Liver (tissue), 9 donors: ENCODE data around the gene PSMC3. TPM values are rescaled to one million over a fixed set of nuclear protein-coding genes. Genes with fewer than 3 reads are reported as not detected.
A peak's percentile ranks its signal among the peaks of the same experiment; 100 is the strongest.

ENCODE experiments used
- DNase-seq: peaks from one replicate; pipeline ENCODE4 v3.0.0-alpha.2; 2017; ENCODE audit warnings: low spot score
- H3K27ac ChIP-seq, 2 donors: one replicate each; pipeline ENCODE4 v1.7.0; 2013; ENCODE audit warnings: inconsistent platforms in 2 of 2, low read length in 2 of 2, control low read depth in 1 of 2, low read depth in 1 of 2, mild to moderate bottlenecking in 1 of 2
- H3K27me3 ChIP-seq, 4 donors: one replicate each; pipeline versions ENCODE4 v1.6.1 to v1.7.0; 2013; ENCODE audit warnings: low read length in 3 of 4, inconsistent platforms in 1 of 4, mild to moderate bottlenecking in 1 of 4, moderate library complexity in 1 of 4; ENCODE audit not compliant: control insufficient read depth in 4 of 4, insufficient read depth in 4 of 4
- H3K36me3 ChIP-seq, 4 donors: one replicate each; pipeline versions ENCODE4 v1.6.1 to v1.7.0; 2013; ENCODE audit warnings: low read length in 3 of 4, mild to moderate bottlenecking in 3 of 4, low read depth in 1 of 4, moderate library complexity in 1 of 4; ENCODE audit not compliant: control insufficient read depth in 4 of 4, insufficient read depth in 3 of 4
- H3K4me1 ChIP-seq, 4 donors: one replicate each; pipeline versions ENCODE4 v1.6.1 to v1.7.0; 2013; ENCODE audit warnings: low read length in 3 of 4, mild to moderate bottlenecking in 3 of 4, moderate library complexity in 1 of 4; ENCODE audit not compliant: control insufficient read depth in 4 of 4, insufficient read depth in 4 of 4
- H3K4me3 ChIP-seq, 3 donors: one replicate each; pipeline versions ENCODE4 v1.6.1 to v1.7.0; 2013; ENCODE audit warnings: low read length in 3 of 3, control low read depth in 1 of 3, low read depth in 1 of 3, mild to moderate bottlenecking in 1 of 3
- H3K9ac ChIP-seq, 2 donors: one replicate each; pipeline ENCODE4 v1.7.0; 2013; ENCODE audit warnings: low read length in 2 of 2, mild to moderate bottlenecking in 2 of 2, moderate library complexity in 2 of 2, control low read depth in 1 of 2, low read depth in 1 of 2
- H3K9me3 ChIP-seq, 4 donors: one replicate each; pipeline versions ENCODE4 v1.6.1 to v1.7.0; 2013; ENCODE audit warnings: low read length in 3 of 4; ENCODE audit not compliant: control insufficient read depth in 4 of 4
- EGR1 ChIP-seq, 2 donors: IDR thresholded peaks; 2 replicates each; pipeline ENCODE4 v1.6.1; 2016 to 2018; ENCODE audit warnings: antibody characterized with exemption in 2 of 2, low read depth in 2 of 2
- FOXA1 ChIP-seq: IDR thresholded peaks from 2 replicates; pipeline ENCODE4 v1.6.1; 2016; ENCODE audit warnings: antibody characterized with exemption
- GABPA ChIP-seq, 2 donors: IDR thresholded peaks in 1 of 2; conservative IDR thresholded peaks in 1 of 2; 2 replicates each; pipeline ENCODE4 v1.6.1; 2016; ENCODE audit warnings: antibody characterized with exemption in 2 of 2, mild to moderate bottlenecking in 1 of 2, moderate library complexity in 1 of 2
- HNF4A ChIP-seq, 2 donors: conservative IDR thresholded peaks; 2 replicates each; pipeline ENCODE4 v1.6.1; 2016; ENCODE audit warnings: antibody characterized with exemption in 2 of 2, mild to moderate bottlenecking in 2 of 2
- HNF4G ChIP-seq: IDR thresholded peaks from 2 replicates; pipeline ENCODE4 v1.6.1; 2016; ENCODE audit warnings: antibody characterized with exemption
- NR2F2 ChIP-seq: IDR thresholded peaks from 2 replicates; pipeline ENCODE4 v1.6.1; 2016; ENCODE audit warnings: antibody characterized with exemption
- RAD21 ChIP-seq, 2 donors: IDR thresholded peaks; 2 replicates each; pipeline ENCODE4 v1.6.1; 2016; ENCODE audit warnings: antibody characterized with exemption in 2 of 2, mild to moderate bottlenecking in 2 of 2
- RXRA ChIP-seq, 2 donors: IDR thresholded peaks; 2 replicates each; pipeline ENCODE4 v1.6.1; 2017 to 2018; ENCODE audit warnings: antibody characterized with exemption in 2 of 2, mild to moderate bottlenecking in 1 of 2
- WGBS: extraction: QIAGEN DNeasy Blood & Tissue Kit; methylation state at CpG from one replicate; pipeline ENCODE4 v1.1.7; 2013; 5-methylcytosine and 5-hydroxymethylcytosine counted together
- polyA plus RNA-seq, 2 donors: library from polyadenylated mRNA; stranded (reverse) in 1 of 2; unstranded in 1 of 2; fragments of 200-250 nt in 1 of 2; fragments of >200 nt in 1 of 2; fragmentation: Nextera tagmentation in 1 of 2; extraction: Ambion mirVana in 1 of 2; gene quantifications; one replicate each; pipeline versions ENCODE4 v1.2.1 to v1.2.3, GENCODE V29; 2013 to 2015
- total RNA-seq, 2 donors: library from RNA; depleted of rRNA; stranded (reverse); fragments of >200 nt; gene quantifications; one replicate each; pipeline ENCODE4 v1.2.3, GENCODE V29; 2014
- TF ChIP-seq, protein P1 (sequence below): IDR thresholded peaks from 2 replicates; pipeline ENCODE4 v1.6.1; 2016; ENCODE audit warnings: antibody characterized with exemption
- TF ChIP-seq, protein P2 (sequence below): fragments of 150-350 bp; IDR thresholded peaks from 2 replicates; pipeline ENCODE4 v1.5.1; 2017; ENCODE audit warnings: improper control_type of control experiment, low read depth, low read length; ENCODE audit not compliant: missing input control
- TF ChIP-seq, protein P3 (sequence below): IDR thresholded peaks from 2 replicates; pipeline ENCODE4 v1.6.1; 2016; ENCODE audit warnings: antibody characterized with exemption, mild to moderate bottlenecking
- TF ChIP-seq, protein P4 (sequence below): IDR thresholded peaks from 2 replicates; pipeline ENCODE4 v1.6.1; 2016; ENCODE audit warnings: antibody characterized with exemption
- TF ChIP-seq, protein P5 (sequence below): IDR thresholded peaks from 2 replicates; pipeline ENCODE4 v1.6.1; 2016; ENCODE audit warnings: antibody characterized with exemption
- donor health status: healthy.
- donor health status: healthy.
- donor health status: healthy.
- donor health status: healthy.
- donor health status: healthy.

Gene PSMC3
- total and polyA plus RNA-seq, 4 donors, result 58.0 to 110 (median 103) TPM

DNA sequence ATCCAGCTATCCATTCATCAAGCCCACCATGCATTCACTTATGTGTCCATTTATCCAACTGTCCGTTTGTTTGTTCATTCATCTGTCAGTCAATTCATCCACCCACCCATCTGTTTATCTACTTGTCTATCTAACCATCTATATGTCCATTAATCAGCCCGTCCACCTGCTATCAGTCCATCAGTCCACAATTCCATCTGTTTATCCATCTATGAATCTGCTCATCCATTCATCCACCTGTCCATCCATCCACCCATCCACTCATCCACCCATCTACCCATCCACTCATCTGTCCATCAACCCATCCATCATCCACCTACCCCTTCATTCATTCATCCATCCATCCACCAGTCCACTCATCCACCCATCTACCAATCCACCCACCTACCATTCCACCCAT, 46.9 kb downstream of the PSMC3 start:
- H3K27ac ChIP-seq, result no peak overlapping the region
- WGBS, result 89% methylated on average over 2 of the region's 2 CpGs

DNA sequence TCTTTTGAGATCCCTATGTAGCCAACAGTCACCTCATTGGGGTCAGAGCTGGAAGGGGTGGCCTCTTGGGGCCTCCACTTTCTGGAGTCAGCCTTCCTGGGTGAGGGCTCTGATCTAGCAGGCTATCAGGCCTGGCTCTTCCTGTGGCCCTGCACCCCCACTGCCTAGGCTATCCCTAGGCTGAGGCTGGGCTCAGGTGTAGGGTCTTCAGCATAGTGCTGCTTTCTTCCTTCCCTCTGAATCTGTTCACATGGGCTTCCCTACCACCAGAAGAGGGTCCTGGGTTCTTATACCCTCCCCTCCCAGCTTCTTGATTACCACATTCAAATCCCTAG, 47.4 kb downstream of the PSMC3 start:
- Histone ChIP-seq H3K9me3 (no peaks in the 10 kb centered on the region), H3K4me3 (no peak overlapping the region), H3K27me3 (no peaks in the 10 kb centered on the region), H3K9ac (no peak overlapping the region), H3K36me3 (no peaks in the 10 kb centered on the region), H3K27ac (peak overlapping the region; percentile 14 to 72), H3K4me1 (peaks cover 0 to 3% (median 2%) of the 10 kb centered on the region in 4 donors)
- DNase-seq, result no peak
- TF ChIP-seq RAD21 (IDR thresholded peaks at IDR 0.05) (no peak), HNF4G (no peak), HNF4A (conservative IDR thresholded peaks at IDR 0.05) (no peak), NR2F2 (no peak), FOXA1 (no peak)
- TF ChIP-seq, protein P1, sequence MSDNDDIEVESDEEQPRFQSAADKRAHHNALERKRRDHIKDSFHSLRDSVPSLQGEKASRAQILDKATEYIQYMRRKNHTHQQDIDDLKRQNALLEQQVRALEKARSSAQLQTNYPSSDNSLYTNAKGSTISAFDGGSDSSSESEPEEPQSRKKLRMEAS, result no peak
- TF ChIP-seq, protein P2, sequence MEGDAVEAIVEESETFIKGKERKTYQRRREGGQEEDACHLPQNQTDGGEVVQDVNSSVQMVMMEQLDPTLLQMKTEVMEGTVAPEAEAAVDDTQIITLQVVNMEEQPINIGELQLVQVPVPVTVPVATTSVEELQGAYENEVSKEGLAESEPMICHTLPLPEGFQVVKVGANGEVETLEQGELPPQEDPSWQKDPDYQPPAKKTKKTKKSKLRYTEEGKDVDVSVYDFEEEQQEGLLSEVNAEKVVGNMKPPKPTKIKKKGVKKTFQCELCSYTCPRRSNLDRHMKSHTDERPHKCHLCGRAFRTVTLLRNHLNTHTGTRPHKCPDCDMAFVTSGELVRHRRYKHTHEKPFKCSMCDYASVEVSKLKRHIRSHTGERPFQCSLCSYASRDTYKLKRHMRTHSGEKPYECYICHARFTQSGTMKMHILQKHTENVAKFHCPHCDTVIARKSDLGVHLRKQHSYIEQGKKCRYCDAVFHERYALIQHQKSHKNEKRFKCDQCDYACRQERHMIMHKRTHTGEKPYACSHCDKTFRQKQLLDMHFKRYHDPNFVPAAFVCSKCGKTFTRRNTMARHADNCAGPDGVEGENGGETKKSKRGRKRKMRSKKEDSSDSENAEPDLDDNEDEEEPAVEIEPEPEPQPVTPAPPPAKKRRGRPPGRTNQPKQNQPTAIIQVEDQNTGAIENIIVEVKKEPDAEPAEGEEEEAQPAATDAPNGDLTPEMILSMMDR, result no peak
- TF ChIP-seq, protein P3, sequence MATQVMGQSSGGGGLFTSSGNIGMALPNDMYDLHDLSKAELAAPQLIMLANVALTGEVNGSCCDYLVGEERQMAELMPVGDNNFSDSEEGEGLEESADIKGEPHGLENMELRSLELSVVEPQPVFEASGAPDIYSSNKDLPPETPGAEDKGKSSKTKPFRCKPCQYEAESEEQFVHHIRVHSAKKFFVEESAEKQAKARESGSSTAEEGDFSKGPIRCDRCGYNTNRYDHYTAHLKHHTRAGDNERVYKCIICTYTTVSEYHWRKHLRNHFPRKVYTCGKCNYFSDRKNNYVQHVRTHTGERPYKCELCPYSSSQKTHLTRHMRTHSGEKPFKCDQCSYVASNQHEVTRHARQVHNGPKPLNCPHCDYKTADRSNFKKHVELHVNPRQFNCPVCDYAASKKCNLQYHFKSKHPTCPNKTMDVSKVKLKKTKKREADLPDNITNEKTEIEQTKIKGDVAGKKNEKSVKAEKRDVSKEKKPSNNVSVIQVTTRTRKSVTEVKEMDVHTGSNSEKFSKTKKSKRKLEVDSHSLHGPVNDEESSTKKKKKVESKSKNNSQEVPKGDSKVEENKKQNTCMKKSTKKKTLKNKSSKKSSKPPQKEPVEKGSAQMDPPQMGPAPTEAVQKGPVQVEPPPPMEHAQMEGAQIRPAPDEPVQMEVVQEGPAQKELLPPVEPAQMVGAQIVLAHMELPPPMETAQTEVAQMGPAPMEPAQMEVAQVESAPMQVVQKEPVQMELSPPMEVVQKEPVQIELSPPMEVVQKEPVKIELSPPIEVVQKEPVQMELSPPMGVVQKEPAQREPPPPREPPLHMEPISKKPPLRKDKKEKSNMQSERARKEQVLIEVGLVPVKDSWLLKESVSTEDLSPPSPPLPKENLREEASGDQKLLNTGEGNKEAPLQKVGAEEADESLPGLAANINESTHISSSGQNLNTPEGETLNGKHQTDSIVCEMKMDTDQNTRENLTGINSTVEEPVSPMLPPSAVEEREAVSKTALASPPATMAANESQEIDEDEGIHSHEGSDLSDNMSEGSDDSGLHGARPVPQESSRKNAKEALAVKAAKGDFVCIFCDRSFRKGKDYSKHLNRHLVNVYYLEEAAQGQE, result no peak

More for the DNA sequence above, 46.9 kb downstream of the PSMC3 start:
- Histone ChIP-seq H3K9me3 (no peaks in the 10 kb centered on the region), H3K27me3 (no peaks in the 10 kb centered on the region), H3K4me3 (no peak overlapping the region), H3K4me1 (peaks cover 0 to 3% (median 2%) of the 10 kb centered on the region in 4 donors), H3K9ac (no peak overlapping the region), H3K36me3 (no peaks in the 10 kb centered on the region)
- DNase-seq, result no peak
- TF ChIP-seq GABPA (IDR thresholded peaks at IDR 0.05 in 1 of 2, conservative IDR thresholded peaks at IDR 0.05 in 1 of 2) (no peak), EGR1 (IDR thresholded peaks at IDR 0.05; ENCODE audit: low read depth in 2 of 2) (no peak), RAD21 (IDR thresholded peaks at IDR 0.05) (no peak), HNF4A (conservative IDR thresholded peaks at IDR 0.05) (no peak), RXRA (IDR thresholded peaks at IDR 0.05) (no peak)
- TF ChIP-seq, protein P4, sequence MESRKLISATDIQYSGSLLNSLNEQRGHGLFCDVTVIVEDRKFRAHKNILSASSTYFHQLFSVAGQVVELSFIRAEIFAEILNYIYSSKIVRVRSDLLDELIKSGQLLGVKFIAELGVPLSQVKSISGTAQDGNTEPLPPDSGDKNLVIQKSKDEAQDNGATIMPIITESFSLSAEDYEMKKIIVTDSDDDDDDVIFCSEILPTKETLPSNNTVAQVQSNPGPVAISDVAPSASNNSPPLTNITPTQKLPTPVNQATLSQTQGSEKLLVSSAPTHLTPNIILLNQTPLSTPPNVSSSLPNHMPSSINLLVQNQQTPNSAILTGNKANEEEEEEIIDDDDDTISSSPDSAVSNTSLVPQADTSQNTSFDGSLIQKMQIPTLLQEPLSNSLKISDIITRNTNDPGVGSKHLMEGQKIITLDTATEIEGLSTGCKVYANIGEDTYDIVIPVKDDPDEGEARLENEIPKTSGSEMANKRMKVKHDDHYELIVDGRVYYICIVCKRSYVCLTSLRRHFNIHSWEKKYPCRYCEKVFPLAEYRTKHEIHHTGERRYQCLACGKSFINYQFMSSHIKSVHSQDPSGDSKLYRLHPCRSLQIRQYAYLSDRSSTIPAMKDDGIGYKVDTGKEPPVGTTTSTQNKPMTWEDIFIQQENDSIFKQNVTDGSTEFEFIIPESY, result no peak
- TF ChIP-seq, protein P5, sequence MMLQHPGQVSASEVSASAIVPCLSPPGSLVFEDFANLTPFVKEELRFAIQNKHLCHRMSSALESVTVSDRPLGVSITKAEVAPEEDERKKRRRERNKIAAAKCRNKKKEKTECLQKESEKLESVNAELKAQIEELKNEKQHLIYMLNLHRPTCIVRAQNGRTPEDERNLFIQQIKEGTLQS, result no peak
- TF ChIP-seq, protein P3, result no peak
- TF ChIP-seq, protein P2, result no peak
